Activated T-cell treated with anti-CD3 and anti-CD28 coated beads for 4 hours (primary cell): ENCODE data around the gene AMZ1.

Experiments used
- DNase-seq: peaks from one replicate; pipeline ENCODE4 v3.0.0-alpha.2; 2020

AMZ1 gene, protein sequence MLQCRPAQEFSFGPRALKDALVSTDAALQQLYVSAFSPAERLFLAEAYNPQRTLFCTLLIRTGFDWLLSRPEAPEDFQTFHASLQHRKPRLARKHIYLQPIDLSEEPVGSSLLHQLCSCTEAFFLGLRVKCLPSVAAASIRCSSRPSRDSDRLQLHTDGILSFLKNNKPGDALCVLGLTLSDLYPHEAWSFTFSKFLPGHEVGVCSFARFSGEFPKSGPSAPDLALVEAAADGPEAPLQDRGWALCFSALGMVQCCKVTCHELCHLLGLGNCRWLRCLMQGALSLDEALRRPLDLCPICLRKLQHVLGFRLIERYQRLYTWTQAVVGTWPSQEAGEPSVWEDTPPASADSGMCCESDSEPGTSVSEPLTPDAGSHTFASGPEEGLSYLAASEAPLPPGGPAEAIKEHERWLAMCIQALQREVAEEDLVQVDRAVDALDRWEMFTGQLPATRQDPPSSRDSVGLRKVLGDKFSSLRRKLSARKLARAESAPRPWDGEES

DNA sequence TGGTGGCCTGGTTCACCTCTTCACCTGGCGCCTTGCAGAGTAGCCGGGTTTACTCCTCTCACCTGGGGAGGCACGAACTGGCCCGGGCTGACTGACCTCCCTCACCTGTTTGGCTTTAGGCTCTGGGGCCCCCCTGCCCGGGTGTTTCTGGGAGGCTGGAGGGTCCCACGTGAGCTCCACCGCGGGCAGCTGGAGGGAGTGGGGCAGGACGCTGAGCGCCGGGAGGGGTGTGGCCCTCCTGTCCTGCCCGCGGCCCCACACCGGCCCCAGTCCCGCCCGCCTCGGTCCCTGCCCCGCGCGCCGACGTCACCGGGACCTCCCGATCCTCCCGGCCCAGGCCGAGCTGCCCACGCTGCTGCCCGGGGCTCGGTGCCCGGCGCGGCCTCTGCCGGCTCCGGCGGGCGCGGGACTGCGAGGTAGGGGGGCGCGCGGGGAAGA lies at the start of gene AMZ1:
TSS of gene AMZ1 (plus strand) at position 322 of the 438 bp plus-strand sequence. CDS start 12,250 bp downstream, outside the sequence.
- DNase-seq, result no peak

DNA sequence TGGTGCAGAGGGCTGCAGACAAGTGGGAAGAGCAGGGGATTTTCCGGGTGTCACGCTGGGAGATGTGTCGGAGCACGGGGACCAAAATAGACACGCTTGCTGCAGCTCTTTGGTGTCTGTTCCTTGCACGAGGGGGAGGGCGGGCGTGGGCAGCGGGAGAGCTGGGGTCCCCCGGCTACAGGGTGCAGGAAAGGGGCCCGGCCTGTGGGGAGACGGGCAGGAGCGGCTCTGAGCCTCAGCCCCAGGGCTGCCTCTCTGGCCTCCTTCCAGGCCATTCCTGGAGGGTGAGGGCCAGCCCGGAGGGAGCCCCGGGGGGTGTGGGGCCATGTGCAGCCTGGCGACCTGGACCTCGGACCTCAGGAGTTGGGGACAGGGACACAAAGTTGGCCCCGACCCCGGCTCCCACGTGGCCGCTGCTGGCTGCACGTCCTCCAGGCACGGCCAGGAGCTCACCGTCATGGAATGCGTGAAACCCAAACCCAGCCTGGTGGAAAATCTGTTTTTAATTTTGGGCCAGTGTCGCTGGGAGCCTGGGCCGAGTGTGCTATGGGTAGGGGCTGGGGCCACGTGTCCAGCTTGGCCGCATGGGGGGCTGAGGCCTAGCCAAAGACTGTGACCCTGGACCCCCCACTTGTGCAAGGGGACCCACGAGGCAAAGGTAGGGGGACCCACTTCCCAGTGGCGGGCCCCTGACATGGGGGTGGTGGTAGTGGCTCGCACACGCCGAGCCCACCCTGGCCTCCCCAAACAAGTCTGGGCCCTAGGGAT lies 49.6 kb upstream of the AMZ1 start:
- no peak for DNase-seq

DNA sequence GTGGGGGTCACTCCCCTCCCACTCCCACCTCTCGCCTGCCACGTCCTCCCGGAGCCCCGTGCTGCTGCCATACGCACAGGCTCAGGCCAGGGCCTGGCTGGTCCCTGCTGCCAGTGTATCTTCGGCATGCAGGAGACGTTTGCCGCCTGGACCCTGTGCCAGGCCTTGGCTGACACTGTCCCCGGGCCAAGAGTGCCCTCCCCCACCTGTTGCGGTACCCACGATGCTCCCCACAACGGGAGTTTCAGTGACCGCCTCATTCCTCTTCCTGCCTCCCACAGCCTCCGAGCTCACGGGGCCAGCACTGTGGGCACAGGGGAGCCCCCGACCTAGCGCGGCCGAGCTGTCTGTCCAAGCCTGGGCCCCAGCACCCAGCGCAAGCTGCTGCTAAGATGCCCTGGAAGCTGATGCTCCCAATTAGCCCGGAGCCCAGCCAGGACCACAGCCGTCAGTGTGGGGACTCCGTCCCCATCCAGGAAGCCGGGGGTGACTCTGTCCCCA lies 48.8 kb upstream of the AMZ1 start:
- no peak for DNase-seq

DNA sequence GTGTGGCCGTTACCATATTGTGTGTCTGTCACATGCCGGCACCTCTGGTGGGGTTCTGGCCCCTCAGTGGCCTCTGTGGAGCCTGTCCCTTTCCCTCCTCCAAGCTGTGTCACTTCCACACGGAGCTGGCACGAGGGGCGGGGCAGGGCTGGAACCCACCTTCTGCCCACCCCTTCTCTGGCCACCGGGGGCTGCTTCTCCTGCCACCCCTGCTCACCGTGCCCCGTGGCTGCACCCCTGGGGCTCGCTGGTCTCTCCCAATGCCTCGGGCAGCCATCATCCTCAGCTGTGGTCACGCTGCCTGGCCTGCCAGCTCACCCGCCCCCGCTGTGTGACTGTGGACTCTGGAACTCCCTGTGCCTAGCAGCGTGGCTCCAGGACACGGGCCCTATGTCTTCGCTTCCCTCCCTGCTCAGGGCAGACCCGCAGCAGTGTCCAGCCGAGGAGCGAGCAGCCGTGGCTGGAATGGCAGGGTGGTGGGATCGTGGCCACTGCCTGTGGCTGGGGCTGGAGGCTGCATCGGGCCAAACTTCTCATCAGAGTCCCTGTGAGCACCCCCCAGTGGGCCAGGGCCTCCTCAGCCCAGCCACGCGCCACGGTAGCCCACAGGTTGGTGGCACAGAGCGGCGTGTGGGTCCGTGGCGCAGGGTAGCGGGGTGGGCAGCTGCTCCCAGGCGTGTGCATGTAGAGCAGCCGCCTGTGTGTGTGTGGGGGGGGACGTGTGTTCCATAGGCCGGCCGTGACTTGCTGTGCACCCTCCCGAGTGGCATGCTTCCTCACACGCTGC lies 48.1 kb upstream of the AMZ1 start:
- DNase-seq, result no peak

DNA sequence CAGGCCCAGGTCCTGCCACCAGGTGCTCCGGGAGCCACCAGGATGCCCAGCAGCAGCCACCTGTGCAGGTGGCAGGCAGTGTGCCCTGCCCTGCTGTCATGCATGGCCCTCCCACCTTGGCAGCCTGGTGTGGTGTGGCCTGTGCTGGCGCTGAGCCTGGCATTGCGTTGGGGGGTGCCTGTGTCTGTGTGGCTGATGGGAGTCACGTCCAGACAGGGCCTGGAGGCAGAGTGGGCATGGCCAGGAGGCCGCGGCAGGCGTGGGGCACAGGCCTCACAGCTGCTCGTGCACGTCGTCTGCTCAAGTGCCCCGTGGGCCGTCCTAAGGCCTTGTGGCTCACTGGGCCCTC lies 47.5 kb upstream of the AMZ1 start:
- DNase-seq, result no peak

DNA sequence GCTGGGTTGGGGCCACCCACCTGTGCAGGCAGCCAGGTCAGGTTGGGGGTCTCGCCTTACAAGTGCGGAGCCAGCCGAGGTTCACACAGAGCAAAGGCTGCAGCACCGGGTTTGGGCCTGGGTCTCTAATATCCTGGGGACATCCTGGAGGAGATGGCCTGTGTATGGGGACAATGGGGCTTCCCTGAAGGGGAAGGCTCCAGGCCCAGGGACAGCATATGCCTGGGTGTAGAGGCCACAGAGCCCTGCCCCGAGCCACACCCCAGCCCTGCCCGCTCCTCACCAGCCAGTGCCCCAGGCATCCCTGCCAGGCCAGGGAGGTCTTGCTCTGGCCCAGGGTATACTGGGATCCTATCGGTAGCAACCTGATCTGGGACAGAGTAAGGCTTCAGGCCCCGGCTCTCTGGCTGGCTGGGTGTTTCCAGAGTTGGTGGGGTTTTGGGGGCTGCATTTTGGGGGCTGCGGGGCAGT lies 47.1 kb upstream of the AMZ1 start:
- no peak for DNase-seq

DNA sequence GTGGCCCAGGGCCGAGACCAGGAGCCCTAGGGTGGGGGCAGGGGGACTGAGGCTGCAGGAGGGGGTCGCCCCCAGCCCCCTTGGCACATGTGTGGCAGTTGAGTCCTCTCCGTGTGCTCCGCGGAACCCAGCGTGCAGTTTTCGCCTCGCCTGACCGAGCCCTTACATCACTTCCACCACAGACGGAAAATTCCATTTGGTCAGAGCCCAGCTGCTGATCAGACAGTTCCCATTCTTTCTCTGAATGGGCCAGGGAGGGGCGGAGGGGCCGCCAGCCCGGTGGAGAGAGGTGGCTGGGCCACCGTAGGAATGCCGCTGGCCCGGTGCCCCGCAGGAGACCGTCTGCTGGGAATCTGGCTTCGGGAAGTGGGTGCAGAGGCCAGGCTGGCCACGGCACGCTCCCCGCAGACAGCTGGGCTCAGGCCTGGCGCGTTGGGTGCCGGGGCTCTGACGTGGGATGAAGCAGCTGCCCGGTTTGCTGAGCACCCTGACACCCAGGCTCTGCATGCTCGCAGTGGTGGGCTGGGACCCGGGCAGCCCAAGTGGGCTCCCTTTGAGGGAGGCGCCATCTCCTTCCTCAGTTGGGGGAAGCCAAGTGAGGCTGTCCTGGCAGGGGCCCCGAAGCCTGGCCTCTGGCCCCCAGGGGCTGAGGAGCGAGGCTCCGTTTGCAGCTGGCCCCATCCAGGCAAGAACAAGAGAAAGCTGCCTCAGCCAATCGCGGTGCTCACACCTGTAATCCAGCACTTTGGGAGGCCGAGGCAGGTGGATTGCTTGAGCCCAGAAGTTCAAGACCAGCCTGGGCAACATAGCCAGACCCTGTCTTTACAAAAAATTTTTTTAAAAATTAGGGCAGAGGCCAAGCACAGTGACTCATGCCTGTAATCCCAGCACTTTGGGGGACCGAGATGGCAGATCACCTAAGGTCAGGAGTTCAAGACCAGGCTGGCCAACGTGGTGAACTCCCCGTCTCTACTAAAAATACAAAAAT lies 46.3 kb upstream of the AMZ1 start:
- DNase-seq, result no peak

DNA sequence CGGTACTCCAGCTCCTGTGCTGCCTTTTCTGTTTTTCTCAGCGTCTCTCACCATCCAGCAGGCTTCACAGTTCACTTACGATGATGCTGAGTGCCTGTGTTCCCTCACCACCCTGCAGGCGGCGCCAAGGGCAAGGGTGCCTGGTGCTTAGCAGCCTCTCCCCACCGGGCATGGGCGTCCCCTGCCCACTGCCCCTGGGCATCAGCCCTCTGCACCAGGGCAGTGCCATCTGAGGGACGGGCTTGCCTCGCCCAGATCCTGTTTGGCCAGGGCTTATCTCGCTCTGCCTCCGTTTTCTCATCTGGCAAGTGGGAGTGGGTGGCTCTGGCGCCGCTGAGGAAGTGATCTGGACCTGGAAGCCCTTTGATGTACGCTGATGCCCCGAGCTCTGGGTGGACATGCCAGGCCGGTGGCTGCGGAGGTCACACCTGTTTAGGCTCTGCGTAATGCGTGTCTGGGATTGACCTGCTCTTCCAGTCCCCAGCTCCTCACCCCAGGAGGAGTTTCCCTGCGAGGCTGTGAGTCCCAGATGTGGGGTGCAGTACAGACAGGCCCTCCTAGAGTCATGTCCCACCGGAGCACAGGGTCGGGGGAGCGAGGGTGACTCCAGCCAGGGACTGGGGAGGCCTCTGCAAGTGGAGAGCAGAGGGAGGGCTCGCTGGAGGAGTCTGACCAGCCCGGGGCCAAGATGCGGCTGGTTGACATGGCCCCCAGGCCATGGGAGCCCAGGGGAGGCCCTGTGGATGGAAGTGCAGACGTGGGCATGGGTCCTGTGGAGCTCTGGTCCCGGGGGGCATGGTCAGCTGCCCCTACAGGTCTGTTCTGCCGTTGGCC lies 44.4 kb upstream of the AMZ1 start:
- DNase-seq, result no peak

DNA sequence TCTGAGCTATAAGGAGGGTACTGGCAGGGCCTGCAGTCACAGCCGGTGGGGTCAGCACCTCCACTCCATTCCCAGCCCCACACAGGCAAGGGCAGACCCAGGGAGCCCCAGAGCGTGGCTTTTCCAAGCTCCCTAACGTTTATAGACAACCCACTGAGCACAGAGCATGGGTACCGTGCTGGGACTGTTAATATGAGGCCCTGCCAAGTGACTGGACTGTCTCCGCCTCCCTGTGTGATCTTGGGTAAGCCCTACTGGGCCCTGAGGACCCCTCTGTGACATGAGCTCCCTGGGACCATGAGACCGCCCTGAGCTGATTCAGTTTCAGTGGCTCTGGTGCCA lies 43.8 kb upstream of the AMZ1 start:
- no peak for DNase-seq

DNA sequence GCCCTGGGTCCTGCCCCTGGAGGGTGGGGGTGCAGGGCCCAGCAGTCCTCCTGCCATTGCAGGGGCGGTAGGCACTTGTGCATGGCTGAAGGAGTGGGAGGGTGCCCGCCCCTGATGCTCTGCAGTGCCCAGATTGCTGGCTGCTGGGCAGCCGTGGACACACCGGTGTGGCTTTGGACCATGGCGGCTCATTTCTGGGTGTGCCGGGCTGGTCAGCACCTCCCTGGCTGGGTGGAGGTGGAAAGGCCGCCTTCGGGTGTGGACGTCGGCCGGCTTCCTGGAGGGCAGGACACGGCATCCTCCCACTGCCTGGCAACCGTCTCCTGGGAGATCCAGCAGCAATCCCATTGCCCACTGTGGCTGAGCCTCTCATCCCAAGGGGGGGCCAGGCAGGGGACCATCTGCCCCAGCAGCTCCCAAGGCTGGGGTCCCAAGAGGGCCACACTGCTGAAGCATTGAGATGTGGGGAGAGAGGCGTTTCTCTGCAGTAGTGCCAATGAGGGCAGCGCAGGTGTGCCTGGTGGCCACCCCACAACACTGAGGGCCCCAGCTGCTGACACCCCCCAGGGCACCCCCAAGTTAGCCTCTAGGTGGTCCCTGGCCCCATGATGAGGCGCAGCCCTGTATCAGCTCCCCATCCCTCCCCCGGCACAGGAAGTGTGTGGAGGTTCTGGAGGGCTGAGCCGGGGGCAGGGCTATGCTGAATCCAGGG lies 43.3 kb upstream of the AMZ1 start:
- DNase-seq, result no peak

DNA sequence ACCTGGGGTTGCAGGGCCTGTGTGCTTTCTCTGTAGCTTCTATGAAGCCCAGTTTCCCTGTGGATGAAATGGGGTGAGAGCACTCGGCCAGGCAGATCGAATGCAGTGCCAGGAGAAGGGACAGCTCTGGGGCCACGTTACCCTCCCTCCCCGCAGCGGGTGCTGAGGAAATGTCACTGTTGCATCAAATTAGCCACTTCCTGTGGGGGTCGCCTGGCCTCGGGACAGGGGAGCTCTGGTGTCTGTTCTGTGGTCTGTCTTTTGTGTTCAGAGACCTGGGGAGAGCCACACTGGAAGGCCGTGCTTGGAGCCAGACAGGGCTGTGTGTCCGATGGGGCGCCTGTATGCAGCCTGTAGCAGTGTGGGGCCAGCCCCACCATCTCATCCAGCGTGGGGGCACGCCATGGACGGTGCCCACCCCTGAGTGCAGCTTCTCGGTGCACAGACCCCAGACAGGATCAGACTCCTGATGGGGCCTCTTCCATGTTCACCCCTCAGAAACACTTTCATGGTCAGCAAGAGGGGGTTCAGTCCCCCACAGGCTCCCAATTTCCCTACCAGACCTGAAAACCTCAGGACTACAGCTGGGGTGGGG lies 42.6 kb upstream of the AMZ1 start:
- DNase-seq, result no peak

DNA sequence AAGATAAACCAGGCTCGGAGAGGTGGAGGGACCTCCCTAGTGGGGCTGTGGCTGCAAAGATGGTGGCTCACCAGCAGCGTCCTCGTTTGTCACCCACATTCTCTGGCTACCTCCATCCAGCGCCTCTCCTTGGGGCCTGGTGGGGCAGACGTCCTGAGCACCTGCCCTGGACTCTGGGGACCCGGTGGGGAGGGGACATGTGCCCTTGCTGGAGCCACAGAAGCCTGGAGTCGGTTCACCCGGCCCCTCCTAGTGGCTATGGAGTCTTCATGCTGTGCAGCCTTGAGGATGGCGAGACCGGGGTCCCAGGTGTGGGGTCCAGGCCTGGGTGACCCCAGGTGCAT lies 41.7 kb upstream of the AMZ1 start:
- DNase-seq, result no peak

DNA sequence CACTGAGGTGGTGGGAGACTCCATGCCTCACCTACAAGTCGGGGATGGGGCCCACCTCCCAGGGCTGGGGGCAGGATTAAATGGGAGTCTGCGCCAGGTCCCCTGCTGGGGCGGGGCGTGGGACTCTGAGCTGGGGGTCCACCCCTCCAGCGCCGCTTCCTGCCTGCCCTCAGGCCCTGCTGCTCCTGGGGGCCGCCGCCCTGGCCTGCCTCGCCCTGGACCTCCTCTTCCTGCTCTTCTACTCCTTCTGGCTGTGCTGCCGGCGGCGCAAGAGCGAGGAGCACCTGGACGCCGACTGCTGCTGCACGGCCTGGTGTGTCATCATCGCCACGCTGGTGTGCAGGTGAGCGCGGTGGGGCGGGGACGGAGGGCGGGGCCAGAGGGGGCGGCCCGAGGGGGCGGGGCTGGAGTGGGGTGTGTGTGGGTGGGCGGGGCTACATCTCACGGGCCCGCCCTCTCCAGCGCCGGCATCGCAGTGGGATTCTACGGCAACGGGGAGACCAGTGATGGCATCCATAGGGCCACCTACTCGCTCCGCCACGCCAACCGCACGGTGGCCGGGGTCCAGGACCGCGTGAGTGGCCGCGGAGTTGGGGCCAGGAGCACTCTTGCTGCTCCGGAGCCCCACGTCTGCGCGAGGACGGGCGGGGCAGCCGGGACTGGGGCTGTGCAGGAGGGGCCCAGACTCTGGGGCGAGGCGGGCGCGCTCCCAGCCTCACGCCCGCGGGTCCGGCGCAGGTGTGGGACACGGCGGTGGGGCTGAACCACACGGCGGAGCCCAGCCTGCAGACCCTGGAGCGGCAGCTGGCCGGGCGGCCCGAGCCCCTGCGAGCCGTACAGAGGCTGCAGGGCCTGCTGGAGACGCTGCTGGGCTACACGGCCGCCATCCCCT lies 41.1 kb upstream of the AMZ1 start:
- no peak for DNase-seq

DNA sequence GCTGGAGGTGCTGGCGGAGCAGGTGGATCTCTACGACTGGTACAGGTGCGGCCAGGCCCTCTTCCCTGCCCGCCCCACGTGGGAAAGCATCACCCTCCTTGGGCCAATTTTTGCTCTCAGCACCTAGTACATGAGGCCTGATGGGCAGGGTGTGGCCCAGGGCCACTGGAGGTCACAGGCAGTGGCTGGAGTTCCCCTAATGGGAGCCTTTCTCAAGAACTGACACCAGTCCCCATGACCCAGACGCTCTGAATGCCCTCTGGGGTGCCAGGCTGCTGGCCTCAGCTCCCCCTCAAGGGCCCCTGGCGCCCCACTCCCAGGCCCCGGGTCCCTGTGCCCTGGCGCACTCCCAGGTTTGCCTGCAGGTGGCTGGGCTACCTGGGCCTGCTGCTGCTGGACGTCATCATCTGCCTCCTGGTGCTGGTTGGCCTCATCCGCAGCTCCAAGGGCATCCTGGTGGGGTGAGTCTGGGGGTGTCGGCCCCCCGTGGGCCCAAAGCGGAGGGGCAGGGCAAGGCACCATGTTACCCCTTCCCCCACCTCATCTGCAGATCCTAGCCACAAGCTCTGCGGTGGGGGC lies 40.3 kb upstream of the AMZ1 start:
- no peak for DNase-seq

DNA sequence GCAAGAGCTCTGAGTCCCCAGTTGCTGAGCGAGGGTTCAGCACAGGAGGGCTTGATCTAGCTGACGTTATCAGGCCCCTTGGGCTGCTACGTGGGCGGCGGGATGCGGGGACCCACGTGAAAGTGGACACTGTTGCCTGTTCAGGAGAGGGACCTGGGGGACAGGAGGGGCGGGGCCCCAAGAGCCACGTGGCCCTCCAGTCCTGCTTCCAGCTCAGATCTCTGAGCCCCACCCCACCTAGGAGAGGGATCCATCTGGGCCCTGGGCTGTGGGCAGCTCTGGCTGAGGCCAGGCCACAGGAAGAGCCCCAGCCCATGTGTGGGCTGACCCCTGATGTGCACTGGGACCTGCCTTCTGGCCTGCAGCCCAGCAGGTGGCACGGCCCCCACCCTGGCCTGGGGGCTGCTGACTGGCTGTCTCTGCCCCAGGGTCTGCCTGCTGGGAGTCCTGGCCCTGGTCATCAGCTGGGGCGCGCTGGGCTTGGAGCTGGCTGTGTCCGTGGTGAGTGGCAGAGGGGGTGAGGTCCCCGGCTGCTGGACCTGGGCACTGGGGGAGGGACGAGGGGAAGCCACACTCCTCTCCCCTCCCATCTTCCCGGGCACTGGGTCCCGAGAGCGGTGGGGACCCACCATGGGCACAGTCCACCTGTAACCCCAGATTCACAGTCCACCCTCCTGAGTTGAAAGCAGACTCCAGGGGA lies 38.7 kb upstream of the AMZ1 start:
- no peak for DNase-seq

DNA sequence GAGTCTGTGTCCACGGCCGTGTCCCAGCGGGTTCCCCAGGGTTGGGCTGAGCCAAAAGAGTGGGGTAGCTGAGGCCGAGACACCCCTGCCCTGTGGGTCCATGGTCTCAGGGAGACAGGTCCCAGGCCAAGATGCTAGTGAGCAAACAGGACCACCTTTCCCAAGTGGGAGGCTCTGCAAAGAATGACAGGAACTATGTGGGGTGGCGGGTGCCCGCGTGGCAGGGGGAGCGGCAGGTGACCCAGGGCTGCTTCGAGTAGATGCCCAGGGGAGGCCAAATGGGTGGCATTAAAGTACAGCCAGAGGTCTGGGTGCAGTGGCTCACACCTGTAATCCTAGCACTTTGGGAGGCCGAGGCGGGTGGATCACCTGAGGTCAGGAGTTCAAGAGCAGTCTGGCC lies 38.0 kb upstream of the AMZ1 start:
- no peak for DNase-seq

DNA sequence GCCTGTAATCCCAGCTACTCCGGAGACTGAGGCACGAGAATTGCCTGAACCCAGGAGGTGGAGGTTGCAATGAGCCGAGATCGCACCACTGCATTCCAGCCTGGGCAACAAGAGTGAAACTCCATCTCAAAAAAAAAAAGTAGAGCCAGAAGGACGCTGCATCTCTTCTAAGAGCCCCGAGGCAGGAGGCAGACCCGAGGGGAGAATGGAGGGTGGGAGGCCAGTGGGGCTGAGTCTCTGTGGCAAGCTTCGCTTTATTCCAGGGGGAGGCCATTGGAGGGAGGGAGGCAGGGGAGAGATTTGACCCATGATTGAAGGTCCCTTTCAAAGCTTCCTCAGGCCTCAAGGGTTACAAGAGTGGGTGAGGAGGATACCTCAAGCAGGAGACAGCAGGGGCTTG lies 37.6 kb upstream of the AMZ1 start:
- no peak for DNase-seq

DNA sequence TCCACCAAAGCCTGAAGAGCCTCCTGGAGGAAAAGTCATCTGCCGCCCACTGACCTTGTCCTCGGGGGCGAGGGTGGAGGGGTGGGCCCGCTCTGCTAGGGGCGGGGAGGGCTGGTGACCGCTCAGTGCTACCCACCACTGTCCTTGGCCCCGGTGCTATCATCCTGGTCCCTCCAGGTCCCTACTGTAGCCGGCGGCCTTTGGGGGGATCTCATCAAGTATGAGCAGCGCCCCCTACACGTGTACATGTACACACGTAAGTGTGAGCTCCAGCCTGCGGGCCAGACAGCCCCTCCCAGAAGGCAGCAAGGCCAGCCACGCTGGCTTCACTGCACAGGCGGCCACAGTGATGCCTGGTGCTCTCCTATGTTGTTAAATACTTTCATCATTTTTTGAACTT lies 36.7 kb upstream of the AMZ1 start:
- no peak for DNase-seq
